Measurements from ENCODE around the gene TEPSIN.

DNA sequence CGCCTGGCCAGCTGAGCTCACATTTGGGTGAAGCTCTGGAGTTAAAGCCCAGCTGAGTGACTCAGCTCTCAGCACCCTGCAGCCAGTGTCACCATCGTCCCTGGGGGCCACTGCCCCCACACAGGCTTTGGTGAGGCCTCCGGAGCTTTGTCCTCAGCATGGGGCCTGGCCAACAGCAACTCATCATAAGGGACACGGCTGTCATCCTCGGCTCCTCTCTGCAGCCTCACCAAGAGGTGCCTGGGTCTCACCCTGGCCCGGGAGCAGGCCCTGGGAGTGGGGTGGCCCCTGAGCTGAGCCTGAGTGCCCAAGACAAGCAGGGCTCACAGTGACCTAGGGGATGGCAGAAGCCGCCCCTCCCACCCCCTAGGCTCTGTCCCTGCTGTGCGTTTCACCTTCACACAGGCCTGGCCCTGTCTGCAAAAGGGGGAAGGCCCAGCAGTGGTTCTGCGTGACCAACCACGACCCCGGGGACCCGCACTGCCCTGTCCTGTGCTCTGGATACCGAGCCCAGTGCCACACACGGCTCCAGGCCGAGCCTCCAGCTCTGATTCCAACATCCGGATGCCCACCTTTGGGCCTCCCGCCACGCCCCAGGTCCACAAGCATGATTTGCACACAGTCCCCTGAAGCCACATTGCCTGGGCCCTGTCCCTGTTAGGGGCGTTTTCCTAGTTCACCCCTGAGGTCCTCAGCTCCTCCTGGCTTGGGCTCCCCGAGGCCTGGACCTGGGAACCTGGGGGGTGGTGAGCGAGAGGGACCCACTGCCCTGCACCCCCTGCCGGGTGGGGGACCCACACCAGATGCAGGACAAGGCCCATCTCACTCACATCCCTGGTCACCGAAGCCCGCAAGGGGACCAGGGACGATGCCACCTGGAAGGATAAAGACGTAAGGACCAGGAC, 51.0 kb downstream of the TEPSIN start:
- TF ChIP-seq, protein P1, sequence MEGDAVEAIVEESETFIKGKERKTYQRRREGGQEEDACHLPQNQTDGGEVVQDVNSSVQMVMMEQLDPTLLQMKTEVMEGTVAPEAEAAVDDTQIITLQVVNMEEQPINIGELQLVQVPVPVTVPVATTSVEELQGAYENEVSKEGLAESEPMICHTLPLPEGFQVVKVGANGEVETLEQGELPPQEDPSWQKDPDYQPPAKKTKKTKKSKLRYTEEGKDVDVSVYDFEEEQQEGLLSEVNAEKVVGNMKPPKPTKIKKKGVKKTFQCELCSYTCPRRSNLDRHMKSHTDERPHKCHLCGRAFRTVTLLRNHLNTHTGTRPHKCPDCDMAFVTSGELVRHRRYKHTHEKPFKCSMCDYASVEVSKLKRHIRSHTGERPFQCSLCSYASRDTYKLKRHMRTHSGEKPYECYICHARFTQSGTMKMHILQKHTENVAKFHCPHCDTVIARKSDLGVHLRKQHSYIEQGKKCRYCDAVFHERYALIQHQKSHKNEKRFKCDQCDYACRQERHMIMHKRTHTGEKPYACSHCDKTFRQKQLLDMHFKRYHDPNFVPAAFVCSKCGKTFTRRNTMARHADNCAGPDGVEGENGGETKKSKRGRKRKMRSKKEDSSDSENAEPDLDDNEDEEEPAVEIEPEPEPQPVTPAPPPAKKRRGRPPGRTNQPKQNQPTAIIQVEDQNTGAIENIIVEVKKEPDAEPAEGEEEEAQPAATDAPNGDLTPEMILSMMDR (IDR thresholded peaks at IDR 0.05 in 4 of 5, conservative IDR thresholded peaks at IDR 0.05 in 1 of 5), result no peak
- TF ChIP-seq POLR2A (IDR thresholded peaks at IDR 0.05), result no peak
